Liver (tissue), 3 donors: ENCODE data around the gene CALHM3.
"Not testable (repeated sequence)": the region's sequence is repeated elsewhere in the genome, so short reads cannot be mapped to it uniquely, and the experiment has no call there.

Experiments used
- EGR1 ChIP-seq, 2 donors: IDR thresholded peaks; 2 replicates each; pipeline ENCODE4 v1.6.1; 2016 to 2018; ENCODE audit warnings: antibody characterized with exemption in 2 of 2, low read depth in 2 of 2
- GABPA ChIP-seq, 2 donors: IDR thresholded peaks in 1 of 2; conservative IDR thresholded peaks in 1 of 2; 2 replicates each; pipeline ENCODE4 v1.6.1; 2016; ENCODE audit warnings: antibody characterized with exemption in 2 of 2, mild to moderate bottlenecking in 1 of 2, moderate library complexity in 1 of 2
- SP1 ChIP-seq: IDR thresholded peaks from 2 replicates; pipeline ENCODE4 v1.6.1; 2018; ENCODE audit warnings: antibody characterized with exemption, mild to moderate bottlenecking
- TF ChIP-seq, protein P1 (sequence below): fragments of 150-350 bp; IDR thresholded peaks from 2 replicates; pipeline ENCODE4 v1.5.1; 2017; ENCODE audit warnings: improper control_type of control experiment, low read depth, low read length; ENCODE audit not compliant: missing input control
- TF ChIP-seq, protein P2 (sequence below): IDR thresholded peaks from 2 replicates; pipeline ENCODE4 v1.6.1; 2016; ENCODE audit warnings: antibody characterized with exemption
- donor health status: healthy.
- donor health status: healthy.

DNA sequence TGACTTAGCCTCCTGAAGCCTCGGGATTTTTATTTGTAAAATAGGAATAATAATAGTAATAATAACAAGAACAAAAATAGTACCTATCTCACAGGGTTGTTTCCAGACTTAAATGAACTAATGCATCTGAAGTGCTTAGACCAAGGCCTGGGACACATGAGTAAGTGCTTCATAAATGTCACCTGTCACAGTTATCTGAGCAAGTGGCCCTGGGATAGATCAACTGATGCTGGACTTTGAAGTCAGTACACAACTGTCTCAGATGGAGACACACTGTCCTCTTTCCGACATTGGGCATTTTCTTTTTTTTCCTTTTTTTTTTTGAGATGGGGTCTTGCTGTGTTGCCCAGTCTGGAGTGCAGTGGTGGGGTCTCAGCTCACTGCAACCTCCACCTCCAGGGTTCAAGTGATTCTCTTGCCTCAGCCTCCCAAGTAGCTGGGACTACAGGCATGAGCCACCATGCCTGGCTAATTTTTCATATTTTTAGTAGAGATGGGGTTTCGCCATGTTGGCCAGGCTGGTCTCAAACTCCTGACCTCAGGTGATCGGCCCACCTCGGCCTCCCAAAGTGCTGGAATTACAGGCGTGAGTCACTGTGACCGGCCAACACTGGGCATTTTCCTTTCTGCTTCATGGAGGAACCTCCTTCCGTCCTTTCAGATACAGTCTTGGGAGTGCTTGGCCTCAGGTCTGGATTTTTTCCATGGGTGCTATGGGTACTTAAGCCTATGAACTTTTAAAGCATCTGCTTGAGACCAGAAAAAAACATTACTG, 7.8 kb upstream of the CALHM3 start:
- TF ChIP-seq, protein P1, sequence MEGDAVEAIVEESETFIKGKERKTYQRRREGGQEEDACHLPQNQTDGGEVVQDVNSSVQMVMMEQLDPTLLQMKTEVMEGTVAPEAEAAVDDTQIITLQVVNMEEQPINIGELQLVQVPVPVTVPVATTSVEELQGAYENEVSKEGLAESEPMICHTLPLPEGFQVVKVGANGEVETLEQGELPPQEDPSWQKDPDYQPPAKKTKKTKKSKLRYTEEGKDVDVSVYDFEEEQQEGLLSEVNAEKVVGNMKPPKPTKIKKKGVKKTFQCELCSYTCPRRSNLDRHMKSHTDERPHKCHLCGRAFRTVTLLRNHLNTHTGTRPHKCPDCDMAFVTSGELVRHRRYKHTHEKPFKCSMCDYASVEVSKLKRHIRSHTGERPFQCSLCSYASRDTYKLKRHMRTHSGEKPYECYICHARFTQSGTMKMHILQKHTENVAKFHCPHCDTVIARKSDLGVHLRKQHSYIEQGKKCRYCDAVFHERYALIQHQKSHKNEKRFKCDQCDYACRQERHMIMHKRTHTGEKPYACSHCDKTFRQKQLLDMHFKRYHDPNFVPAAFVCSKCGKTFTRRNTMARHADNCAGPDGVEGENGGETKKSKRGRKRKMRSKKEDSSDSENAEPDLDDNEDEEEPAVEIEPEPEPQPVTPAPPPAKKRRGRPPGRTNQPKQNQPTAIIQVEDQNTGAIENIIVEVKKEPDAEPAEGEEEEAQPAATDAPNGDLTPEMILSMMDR: not testable (repeated sequence)
- TF ChIP-seq, protein P2, sequence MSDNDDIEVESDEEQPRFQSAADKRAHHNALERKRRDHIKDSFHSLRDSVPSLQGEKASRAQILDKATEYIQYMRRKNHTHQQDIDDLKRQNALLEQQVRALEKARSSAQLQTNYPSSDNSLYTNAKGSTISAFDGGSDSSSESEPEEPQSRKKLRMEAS: not testable (repeated sequence)
- TF ChIP-seq EGR1 (IDR thresholded peaks at IDR 0.05; ENCODE audit: low read depth in 2 of 2); SP1; GABPA (IDR thresholded peaks at IDR 0.05 in 1 of 2, conservative IDR thresholded peaks at IDR 0.05 in 1 of 2): not testable (repeated sequence)
